Ishikawa (cell line): ENCODE results near the gene HPCAL4.

Experiments
- CEBPB ChIP-seq: IDR thresholded peaks from 2 replicates; pipeline ENCODE4 v1.6.1; 2012
- CREB1 ChIP-seq: IDR thresholded peaks from 2 replicates; pipeline ENCODE4 v1.6.1; 2012; ENCODE audit warnings: low read depth
- EGR1 ChIP-seq: IDR thresholded peaks from 2 replicates; pipeline ENCODE4 v1.6.1; 2012
- EP300 ChIP-seq: IDR thresholded peaks from 2 replicates; pipeline ENCODE4 v1.6.1; 2012; ENCODE audit warnings: borderline replicate concordance
- FOXM1 ChIP-seq: IDR thresholded peaks from 2 replicates; pipeline ENCODE4 v1.6.1; 2012; ENCODE audit warnings: low read depth, borderline replicate concordance
- NFIC ChIP-seq: IDR thresholded peaks from 2 replicates; pipeline ENCODE4 v1.6.1; 2012
- RAD21 ChIP-seq: IDR thresholded peaks from 2 replicates; pipeline ENCODE4 v1.6.1; 2012; ENCODE audit warnings: low read depth
- TAF1 ChIP-seq: IDR thresholded peaks from 2 replicates; pipeline ENCODE4 v1.6.1; 2012; ENCODE audit warnings: low read depth, mild to moderate bottlenecking
- TCF12 ChIP-seq: IDR thresholded peaks from 2 replicates; pipeline ENCODE4 v1.6.1; 2012; ENCODE audit warnings: low read depth
- TEAD4 ChIP-seq: IDR thresholded peaks from 2 replicates; pipeline ENCODE4 v1.6.1; 2012
- YY1 ChIP-seq: IDR thresholded peaks from 2 replicates; pipeline ENCODE4 v1.6.1; 2012; ENCODE audit warnings: low read depth
- ZBTB7A ChIP-seq: IDR thresholded peaks from 2 replicates; pipeline ENCODE4 v1.6.1; 2012; ENCODE audit warnings: low read depth
- TF ChIP-seq, protein P1 (sequence below): IDR thresholded peaks from 2 replicates; pipeline ENCODE4 v1.6.1; 2012; ENCODE audit warnings: low read depth, mild to moderate bottlenecking
- TF ChIP-seq, protein P2 (sequence below): IDR thresholded peaks from 2 replicates; pipeline ENCODE4 v1.6.1; 2012
- TF ChIP-seq, protein P3 (sequence below): IDR thresholded peaks from 2 replicates; pipeline ENCODE4 v1.6.1; 2012

HPCAL4 gene

DNA sequence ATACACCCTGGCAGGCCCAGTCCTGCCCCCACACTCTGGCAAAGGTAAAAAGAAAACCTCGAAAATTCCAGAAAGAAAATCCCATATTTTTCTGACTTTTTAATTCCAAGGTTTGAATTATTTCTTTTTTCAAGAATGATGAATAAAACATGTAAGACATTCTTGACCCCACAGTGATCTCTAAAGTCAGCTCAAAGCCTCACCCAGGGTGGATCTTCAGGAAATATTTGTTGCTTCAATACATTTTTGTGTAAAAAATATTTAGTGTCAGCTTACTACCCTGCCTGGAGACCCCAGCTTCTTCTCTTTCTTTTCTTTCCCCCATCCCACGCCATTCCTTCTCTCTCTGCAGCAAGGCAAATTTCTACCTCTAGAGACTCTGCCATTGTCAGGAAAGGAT lies 12.3 kb downstream of the HPCAL4 start:
- TF ChIP-seq NFIC (no peak), CREB1 (no peak), EP300 (no peak), RAD21 (no peak), FOXM1 (no peak), YY1 (no peak), EGR1 (no peak), TAF1 (no peak), ZBTB7A (no peak), CEBPB (no peak), TCF12 (no peak)
- TF ChIP-seq, protein P1, sequence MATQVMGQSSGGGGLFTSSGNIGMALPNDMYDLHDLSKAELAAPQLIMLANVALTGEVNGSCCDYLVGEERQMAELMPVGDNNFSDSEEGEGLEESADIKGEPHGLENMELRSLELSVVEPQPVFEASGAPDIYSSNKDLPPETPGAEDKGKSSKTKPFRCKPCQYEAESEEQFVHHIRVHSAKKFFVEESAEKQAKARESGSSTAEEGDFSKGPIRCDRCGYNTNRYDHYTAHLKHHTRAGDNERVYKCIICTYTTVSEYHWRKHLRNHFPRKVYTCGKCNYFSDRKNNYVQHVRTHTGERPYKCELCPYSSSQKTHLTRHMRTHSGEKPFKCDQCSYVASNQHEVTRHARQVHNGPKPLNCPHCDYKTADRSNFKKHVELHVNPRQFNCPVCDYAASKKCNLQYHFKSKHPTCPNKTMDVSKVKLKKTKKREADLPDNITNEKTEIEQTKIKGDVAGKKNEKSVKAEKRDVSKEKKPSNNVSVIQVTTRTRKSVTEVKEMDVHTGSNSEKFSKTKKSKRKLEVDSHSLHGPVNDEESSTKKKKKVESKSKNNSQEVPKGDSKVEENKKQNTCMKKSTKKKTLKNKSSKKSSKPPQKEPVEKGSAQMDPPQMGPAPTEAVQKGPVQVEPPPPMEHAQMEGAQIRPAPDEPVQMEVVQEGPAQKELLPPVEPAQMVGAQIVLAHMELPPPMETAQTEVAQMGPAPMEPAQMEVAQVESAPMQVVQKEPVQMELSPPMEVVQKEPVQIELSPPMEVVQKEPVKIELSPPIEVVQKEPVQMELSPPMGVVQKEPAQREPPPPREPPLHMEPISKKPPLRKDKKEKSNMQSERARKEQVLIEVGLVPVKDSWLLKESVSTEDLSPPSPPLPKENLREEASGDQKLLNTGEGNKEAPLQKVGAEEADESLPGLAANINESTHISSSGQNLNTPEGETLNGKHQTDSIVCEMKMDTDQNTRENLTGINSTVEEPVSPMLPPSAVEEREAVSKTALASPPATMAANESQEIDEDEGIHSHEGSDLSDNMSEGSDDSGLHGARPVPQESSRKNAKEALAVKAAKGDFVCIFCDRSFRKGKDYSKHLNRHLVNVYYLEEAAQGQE: no peak
- TF ChIP-seq, protein P2, sequence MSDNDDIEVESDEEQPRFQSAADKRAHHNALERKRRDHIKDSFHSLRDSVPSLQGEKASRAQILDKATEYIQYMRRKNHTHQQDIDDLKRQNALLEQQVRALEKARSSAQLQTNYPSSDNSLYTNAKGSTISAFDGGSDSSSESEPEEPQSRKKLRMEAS: no peak

DNA sequence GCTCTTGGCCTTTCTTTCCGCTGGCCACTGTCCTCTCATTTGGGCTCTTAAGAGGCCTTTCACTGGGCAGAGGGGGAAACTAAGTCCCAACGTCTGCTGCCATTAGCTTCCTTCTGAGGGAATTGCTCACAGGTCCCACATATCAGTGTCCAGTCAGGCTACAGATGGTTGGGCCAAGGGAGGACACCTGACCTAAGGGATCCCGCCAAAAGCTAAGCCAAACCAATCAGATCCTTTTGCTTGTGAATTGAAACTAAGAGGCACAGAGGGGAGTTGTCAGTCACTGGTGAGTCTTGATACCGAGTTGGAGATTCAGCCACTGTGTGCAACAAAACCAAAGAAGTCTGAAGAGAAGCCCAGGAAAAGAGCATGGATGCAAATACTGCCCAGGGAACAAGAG lies 13.6 kb downstream of the HPCAL4 start:
- TF ChIP-seq CEBPB (no peak), ZBTB7A (no peak)
- TF ChIP-seq, protein P1: no peak

DNA sequence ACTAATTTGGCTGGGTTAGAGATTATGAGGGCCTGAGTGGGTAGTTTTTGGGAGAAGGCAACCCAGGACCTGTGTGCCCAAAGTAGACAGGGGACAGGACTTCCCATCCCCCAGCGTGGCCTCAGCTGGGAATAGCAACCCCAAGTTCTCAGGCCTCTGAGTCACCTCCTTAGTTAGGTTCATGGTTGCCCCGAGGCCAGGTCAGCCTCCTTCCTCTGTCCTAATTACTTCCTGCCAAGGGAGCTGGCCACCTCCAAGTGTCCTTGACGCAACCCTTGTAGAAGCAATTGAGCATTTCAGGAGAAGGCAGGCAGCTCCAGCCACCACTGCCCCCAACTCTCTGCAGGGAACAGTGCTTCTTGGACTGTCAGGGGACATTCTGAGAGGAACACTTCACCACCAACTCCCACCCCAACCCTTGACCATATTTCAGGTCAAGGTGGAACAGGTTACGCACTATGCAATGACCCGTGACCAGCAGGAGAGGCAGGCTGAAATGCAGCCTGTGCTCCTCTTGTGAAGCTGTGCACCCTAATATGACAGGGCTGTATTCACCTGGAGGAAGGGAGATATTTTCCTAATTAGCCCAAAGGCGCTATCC lies 14.2 kb downstream of the HPCAL4 start:
- TF ChIP-seq TAF1 (no peak), NFIC (no peak)

DNA sequence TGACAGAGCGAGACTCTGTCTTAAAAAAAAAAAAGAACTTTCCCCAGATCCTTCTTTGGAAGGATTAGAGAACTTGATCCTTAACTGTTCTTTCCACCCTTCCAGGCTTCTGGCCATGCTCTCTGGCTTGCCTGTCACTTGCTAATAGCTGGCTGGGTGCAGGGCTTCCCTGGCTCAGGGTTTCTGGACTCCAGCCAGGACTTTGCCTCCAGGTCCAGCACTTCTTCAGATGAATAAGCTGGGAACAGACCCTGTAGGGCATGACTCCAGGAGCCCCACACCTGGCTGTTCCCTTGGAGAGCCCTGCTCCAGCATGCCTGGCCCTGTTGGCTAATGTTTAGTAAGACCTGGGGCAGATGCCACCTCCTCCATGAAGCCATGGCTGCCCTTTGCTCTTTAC lies 16.0 kb downstream of the HPCAL4 start:
- TF ChIP-seq TEAD4 (no peak), ZBTB7A (no peak), CREB1 (no peak), YY1 (no peak), TCF12 (no peak), EGR1 (no peak), FOXM1 (no peak), EP300 (no peak), TAF1 (no peak), RAD21 (no peak)
- TF ChIP-seq, protein P2: no peak
- TF ChIP-seq, protein P3, sequence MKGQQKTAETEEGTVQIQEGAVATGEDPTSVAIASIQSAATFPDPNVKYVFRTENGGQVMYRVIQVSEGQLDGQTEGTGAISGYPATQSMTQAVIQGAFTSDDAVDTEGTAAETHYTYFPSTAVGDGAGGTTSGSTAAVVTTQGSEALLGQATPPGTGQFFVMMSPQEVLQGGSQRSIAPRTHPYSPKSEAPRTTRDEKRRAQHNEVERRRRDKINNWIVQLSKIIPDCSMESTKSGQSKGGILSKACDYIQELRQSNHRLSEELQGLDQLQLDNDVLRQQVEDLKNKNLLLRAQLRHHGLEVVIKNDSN: no peak
- TF ChIP-seq, protein P1: no peak

DNA sequence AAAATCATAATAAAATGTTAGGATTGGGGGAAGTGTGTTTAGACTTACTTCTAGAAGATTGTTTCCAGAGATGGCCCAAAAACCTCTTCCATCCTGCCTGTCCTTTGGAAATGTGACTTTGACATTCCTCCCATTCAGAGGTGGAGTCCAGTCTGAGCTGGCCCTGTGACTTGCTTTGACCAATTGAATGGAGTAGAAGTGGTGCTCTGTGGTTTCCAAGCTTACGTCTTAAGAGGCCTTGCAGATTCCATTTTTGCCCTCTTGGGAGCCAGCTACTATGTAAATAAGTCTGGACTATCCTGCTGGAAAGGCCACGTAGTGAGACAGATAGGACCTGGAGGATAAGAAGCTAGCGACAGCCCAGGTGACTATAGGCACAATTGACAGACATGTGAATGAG lies 18.0 kb downstream of the HPCAL4 start:
- TF ChIP-seq YY1: no peak

DNA sequence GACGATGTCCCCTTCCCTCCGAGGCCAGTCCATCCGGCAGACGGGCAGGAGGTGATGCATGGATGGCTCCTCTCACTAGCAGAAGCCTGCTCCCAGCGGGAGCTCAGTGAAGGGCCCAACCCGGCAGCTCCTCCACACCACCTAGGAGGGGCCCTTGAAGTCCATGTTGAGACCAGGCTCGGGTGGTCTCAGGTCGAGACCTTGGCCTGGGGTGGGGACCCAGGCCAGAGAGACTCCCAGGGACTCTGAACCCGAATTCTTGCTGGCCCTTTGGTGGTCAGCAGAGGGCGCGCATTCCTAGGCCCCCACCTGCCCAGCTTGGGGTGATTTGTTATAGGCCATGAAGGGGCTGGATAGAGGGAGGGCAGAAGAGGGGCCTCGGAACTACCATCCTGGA lies 18.7 kb downstream of the HPCAL4 start:
- TF ChIP-seq NFIC (no peak), ZBTB7A (no peak), FOXM1 (no peak), TEAD4 (no peak), YY1 (no peak), CEBPB (no peak), EP300 (no peak), RAD21 (no peak)
- TF ChIP-seq, protein P2: no peak
- TF ChIP-seq, protein P3: no peak
